HG03095 (cell line): Measurements from ENCODE around the gene CDT1.

Experiments used
- ATAC-seq: cut with Tn5 transposase; IDR thresholded peaks from one replicate; pipeline ENCODE4 v1.9.1; 2021; ENCODE audit warnings: moderate library complexity; ENCODE audit not compliant: unreplicated experiment

The CDT1 gene

DNA sequence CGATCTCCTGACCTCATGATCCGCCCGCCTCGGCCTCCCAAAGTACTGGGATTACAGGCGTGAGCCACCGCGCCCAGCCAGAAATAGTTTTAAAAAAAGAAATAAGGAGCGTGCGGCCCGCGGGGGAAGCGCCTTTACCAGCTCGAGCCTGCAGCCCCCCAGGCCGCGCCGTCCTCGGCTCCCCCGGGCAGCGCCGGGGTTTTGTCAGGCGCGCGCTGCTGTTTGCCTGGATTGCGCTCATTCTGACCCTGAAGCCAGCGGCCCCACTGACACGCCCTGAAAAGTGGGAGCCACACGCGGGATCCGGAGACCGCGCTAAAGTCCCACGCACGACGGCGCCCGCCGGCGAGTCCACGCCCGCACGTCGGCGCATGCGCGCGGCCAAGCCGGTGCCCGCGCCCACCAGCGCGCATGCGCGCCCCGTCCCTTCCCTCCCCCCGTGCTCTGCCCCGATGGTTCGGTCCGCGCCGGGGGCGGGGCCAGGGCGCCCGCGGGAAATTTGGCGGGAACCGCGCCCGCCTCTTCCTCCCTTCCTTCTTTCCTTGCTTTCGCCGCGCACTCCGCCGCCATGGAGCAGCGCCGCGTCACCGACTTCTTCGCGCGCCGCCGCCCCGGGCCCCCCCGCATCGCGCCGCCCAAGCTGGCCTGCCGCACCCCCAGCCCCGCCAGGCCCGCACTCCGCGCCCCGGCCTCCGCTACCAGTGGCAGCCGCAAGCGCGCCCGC, at the start of gene CDT1:
Gene CDT1, plus strand, starts transcription at position 526 of the 724 bp plus-strand sequence. Its CDS starts 43 bp downstream, at position 569.
- no peak for ATAC-seq

DNA sequence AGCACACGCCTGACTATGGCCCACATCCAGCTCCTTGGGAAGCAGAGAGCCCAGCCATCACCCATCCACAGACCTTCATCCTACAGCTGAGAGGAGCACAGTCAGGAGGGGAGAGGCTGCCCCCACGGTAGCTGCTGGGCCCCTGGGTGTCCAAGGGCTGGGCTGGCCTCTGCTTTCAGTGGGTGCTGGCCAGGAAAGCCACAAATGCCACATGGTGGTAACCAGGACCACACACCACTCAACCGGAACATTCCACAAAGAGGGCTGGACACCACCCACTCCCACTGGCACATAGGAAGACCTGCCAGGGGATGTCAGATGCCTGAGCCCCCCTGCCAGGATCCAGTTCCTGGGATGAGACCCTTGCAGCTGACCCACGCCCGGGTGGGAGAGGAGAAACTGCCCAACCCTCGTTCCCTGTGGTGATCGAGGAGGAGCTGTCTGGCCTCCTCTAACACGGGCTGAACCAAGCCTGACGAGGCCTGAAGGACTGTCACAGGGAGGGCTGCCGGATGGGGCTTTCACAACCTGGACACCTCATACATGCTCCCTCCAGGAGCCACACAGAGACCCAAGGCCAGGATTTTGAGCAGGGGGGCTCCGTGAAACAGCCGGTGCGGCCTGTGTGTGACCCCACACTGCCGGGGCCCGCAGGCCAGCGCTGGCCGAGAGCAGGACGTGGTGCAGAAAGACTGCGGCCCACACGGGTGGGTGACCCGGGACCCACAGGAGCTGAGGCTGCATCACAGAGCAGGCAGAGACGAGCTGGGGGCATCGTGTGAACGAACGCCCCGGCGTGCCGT, 49.3 kb upstream of the CDT1 start:
- no peak for ATAC-seq

DNA sequence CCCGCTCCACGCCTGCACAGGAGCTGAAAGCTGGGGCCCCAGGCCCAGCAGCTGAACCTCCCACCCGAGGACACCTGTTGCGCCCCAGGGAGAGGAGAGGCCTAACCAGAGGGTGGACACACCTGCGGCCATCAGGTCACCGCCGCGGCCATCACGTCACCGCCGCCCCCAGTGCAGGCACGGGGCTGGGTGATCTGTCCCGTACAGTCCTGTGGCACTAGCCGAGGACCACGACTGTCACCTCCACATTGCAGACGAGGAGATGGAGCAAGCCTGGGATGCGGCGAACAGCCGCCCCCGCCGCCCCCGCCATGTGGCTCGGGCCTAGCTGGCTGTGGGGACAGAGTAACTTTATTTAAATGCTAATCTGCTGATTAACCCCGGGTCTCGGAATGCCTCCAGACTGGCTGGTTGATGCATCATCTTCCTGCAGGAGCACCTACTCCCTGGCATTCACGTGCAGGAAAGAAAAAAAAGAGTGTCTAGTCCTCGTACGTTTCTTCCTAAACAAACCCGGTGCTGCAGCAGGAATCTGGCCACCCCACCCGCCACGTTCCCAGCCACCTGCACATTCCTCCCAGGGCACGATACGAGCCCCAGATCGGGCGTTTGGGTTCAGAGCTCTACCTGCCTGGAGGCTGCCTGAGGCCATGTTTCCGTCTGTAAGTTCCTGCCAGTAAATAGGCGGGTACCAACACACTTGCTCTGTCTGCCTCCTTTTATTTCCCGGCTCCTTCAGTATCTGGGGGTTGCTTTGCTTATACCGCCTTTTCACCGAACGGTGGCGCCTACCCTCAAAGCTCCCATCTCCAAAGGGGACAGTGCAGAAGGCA, 48.5 kb upstream of the CDT1 start:
- ATAC-seq, result no peak

DNA sequence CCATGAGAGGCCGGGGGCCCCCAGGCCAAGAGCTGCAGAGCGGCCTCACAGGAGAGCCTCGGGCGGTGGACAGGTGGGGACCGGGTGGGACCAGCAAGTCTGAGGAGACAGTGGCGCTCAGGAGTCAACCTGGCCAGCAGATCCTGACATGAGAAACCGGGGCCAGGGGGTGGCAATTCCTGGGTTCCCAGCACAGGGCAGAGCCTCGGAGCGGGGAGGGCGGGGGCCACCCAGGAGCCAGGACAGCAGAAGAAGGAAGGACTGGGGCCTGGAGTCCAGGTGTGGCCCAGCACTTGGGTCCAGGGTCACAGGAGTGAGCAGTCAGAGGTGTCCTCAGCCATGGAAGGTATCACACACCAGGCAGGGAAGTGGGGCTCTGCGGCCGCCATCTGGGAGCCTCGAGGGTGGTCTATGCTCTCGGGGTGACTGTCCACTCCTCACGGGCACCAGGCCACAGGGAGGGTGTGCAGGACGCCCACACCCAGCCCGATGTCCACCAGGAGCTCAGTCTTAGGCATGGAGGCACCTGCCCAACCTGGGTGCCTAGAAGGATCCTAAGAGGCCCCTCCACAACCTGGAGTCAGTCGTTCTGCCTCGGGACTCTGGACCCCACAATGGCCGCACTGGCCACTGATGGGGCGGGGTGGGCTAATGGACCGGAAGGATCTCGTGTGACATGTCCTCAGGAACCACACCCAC, 47.7 kb upstream of the CDT1 start:
- no peak for ATAC-seq

DNA sequence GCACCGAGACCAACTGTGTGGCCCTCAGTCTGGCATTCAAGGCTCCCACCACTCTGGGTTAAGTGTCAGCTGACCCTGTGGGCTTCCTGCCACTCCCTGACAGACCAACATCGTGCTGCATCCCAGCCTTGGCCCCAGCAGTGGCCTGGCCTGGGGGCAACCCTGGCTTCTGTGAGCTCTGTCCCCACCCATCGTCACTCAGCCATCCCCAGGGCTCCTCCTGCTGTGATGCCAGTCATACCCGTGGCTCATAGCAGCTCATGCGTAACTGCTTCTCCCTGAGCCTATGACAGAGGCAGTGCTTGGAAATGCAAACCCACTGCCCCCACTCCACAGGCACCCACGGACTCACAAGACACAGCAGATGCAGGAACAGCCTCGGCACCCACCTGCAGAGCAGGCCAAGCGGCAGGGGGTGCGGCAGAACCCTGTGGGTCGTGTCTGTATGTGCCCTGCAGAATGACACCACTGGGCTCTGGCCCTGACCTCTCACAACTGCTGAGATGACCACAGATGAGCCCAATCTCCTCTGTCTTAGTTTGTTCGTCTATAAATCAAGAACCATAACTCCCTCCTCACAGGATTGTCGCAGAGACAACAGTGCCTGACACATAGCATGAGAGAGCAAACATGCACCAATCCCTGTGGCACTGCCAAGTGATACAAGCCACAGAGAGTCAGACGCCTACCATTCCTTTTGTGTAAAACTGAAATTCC, 45.2 kb upstream of the CDT1 start:
- ATAC-seq, result no peak

DNA sequence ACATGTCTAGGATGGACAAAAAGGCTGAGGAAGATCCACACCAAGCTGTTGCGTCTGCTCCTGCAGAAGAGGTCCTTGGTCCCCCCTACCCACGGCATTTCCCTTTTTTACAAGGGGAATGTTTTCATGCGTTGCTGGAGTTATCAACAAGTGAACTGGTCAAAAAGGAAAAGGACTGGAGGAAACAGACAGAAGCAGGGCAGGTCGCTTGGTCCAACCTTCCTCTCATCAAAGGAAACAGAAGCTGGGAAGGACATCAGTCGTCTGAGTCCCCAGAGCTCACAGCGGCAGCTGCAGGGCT, 44.7 kb upstream of the CDT1 start:
- no peak for ATAC-seq

DNA sequence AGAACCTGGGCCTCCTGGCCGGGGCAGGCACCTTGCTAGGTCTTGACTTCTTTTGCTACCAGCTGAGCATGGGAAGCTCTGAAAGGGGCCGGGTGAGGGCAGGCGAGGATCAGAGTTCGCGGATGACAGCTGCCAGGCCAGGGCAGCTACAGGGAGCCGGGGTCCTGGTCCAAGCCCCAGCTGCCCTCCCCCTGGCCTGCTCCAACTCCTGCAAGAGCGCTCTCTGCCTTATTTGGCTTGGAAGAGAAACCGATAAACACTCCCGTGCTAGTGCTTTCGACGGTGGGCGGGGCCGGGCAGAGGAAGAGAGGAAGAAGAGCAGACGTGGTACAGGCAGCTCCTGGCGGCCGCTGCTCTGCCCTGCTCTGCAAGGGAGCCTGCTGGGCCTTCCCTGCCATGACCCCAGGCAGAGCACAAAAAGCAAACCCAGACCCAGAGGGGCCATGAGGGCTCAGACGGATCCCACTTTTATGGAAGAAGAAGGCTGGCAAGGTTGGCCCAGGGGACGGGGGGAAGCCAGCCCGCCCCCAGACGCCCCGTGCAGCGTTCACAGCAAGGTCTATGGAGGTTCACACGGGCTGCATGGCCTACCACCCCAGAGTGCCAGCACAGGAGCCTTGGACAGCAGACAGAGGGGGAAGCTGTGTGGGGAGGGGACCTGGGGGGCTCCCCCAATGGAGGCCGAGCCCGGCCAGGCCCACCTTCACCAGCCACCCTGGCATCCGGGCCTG, 44.2 kb upstream of the CDT1 start:
- ATAC-seq, result no peak

DNA sequence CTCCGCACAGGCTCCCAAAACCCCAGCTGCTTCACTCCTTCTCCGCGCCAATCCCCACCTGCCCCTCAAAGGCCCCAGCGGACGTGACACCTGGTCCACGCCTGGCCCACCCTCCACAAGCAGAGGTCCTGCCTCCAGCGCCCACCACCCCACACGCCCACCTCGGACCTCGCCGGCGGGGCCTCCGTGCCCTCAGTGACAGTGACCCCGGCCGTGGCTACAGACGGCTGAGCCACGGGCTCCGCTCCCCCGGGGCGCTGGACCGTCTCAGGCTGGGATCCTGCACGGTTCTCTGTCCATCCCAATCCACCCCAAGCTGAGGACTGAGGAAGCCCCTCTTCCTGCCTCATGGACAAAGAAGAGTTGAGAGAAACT, 43.6 kb upstream of the CDT1 start:
- ATAC-seq, result no peak

DNA sequence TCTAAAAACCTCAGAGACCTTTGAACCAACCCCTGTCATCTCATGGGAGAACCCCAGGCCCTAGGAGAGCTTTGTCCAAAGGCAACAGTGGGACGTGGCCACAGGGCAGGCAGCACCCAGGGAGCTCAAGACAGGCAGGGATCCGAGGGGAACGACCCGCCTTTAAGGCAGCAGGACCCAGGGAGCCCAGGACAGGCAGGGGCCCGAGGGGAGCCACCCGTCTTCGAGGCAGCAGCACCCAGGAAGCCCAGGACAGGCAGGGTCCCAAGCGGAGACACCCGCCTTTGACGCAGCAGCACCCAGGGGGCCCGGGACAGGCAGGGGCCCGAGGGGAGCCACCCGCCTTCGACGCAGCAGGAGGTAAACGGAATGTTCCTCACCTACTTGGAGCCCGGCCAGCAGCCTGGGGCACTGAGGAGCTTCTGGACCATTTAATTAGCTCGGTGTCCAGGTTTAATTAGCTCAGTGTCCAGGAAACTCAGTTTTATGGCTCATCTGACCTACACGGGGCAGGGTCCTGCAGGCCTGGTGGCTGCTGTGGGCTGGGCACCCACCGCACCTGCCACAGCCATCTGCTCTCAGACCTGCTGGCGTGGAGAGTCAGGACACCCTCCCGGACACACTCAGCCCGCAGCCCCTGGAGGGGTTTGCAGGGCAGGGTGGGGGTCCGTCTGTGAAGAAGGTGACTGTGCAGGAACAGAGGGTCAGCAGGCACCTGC, 43.0 kb upstream of the CDT1 start:
- no peak for ATAC-seq

DNA sequence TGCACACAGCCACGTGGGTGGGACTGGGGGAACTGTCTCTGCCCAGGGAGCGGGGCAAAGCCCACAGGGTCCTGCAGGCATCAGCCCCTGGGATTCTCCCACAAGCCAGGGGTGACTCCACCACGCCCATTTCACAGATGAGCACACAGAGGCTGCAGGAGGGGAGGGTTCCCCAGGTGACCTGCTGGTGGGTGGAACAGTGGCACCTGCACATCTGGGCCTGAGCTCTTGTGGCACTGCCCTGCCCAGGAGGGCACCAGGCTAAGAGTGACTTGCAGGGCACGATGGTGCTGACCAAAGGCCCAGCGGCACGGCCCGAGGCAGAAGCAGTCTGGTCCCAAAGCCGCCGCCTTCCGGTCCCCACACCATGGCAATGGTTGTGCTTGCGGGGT, 42.5 kb upstream of the CDT1 start:
- ATAC-seq, result no peak

DNA sequence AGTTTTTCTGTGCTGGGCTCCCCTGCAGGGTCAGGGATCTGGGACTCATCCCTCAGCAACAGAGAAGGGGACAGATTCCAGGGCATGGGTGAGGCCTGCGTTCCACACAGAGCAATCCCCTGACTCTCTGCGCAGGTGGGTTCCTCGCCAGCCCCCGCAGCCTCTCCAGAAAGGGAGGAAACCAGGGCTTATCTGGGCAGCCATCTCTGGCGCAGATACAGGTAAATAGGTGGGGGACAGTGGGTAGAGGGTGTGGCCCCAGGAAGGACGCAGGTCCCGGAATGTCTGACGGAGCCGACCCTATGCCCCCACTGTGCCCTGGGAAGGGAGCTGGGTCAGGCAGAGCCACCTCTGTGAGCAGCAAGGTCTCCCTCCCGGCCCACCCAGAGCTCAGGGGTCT, 41.8 kb upstream of the CDT1 start:
- ATAC-seq, result no peak

DNA sequence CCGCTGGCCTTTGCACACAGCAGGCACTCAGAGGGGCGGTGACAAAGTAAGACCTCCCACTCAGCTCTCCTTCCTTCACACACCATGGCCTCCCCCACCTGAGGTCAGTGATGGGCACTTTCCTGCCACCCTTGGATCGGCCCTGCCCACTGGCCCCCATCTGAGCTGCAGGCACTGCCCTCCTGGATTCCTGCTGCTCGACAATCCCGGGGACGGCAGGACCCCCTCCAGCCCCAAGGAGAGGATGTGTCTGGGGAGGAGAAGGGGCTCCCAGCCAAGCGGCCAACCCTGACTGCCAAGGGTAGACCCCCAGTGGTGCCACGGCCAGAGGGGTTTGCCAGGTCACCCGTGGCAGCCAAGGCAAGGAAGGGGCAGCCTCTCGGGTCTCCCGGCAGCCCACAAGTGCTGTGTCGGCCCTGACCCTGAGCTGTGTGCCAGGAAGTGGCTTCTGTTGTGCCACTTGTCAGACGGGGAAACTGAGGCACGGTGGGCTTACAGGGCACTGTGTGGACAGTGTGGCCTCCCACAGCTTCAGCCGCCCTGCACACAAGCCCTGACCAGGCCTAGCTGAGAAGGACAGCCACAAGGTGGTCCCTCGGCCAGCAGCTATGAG, 41.2 kb upstream of the CDT1 start:
- no peak for ATAC-seq

DNA sequence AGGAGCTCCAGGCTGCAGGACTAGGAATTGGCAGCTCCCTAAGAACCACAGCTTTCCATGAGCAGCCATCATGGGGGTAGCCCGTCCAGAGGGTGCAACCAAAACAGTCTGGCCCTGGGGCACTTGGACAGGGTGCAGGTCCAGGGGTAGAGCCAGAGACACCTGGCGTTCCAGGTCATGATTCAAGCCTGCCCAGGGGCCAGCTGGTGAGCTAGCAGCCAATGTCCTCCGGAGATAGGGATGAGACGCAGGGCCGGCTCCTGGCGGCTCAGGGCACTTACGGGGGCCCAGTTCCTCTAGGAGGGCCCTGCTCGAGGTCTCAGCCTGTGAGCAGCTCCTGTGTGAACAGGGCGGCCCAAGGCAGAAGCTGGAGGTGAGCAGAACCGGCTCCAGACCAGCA, 40.6 kb upstream of the CDT1 start:
- ATAC-seq, result no peak

DNA sequence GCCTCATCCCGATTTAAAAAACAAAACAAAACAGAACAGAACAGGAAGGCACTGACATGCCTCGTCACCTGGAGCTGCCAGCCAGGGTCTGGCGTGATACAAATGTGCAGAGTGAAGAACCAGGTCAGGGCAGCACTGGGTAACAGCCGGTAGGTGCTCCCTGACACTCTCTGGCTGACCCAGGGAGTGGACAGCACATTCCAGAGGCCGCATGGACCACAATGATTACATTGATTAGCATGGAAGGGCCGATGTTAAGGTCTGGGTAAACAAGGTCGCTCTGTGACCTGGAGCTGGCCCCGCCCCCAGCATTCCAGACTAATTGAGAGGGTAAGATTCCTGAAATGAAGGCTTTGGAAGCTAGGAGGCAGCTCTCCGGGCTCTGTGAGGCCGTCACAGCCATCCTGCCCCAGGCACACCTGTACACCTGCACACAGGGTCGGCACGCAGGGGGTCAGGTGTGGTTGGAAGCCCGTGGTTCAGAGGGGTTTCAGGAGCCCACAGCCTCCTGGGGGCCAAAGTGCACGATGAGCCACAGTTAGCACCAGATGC, 40.0 kb upstream of the CDT1 start:
- no peak for ATAC-seq

DNA sequence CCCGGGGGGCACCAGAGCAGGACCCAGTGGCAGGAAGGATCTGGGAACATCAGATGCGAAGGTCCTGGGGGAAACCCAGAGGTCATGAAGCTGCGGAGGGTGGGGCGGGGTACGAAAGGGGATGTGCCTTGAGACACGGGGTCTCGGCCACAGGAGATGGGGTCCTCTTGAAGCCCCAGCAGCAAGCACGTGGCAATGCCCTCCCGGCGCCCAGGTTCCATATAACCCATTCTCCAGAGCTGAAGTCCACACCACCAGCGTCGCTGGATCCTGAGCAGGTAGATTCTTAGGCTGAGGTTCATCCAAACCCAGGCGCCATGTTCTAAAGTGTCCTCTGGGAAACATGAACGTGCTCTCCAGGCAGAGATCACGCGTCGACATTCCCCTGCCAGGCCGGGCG, 39.5 kb upstream of the CDT1 start:
- ATAC-seq, result no peak

DNA sequence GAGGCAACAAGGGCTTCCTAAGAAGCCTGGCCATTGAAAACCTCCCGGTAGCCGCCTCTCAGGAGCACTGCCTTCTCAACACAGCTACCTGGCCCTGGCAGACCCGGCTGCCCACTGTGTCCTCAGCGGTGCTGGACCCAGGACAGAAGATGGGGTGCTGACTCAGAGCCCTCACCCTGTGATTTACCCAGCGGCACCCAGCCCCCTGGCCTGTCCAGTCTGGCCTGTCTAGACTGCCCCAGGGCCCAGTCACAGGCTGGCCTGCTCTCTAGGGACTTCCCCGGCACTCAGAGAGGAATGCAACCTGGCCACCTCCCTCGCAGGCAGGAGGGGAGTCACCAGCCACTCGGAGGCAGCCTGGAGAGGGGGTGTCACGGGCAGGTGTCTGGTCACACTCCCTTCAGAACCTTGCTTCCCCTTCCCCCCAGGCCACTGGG, 38.7 kb upstream of the CDT1 start:
- ATAC-seq, result no peak

DNA sequence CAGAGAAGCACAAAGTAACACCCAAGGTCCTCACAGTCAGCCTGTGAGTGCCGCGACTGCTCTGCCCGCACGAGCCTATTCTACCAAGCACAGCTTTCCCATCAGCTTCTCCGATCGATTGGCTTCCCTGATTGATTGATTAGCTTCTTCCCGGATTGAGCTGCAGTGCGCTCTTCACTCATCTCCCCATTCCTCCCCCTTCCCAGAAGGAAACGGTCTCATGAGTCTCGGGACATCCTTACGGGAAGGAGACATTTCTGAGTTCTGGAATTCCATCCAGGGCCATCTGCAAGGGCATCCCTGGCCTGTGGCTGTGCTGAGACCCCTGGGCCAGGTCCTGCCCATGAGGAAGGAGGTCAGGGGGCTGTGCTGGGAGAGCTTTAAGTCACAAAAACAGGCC, 36.6 kb upstream of the CDT1 start:
- no peak for ATAC-seq

DNA sequence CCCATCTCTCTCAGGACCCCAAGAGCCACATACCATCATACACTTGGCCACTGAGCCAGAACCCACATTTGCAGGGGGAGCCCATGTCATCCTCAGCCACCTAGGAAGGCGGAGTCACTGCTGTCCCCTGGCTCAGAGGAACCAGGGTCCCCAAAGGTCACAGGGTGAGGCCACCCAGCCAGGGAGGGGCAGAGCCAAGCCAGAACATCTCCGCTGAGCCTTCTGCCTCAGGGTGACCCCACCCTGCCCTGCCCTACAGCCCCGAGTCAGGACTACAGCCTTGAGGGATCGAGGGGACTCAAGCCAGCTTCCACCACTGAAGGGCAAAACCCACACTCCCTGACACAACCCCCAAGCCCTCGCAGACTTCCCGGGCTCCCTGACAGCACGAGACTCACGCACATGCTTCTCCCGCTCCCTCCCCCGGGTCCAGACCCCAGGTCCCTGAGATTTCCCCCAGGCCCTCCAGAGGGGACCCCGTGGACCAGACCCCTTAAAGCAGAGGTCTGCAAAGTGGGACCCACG, 36.0 kb upstream of the CDT1 start:
- ATAC-seq, result no peak
